Smooth muscle cell (in vitro differentiated cells): ENCODE data around the gene ACAD11. TPM values are rescaled to one million over a fixed set of nuclear protein-coding genes. Genes with fewer than 3 reads are reported as not detected.
A peak's percentile ranks its signal among the peaks of the same experiment; 100 is the strongest.
"Not testable (repeated sequence)": the region's sequence is repeated elsewhere in the genome, so short reads cannot be mapped to it uniquely, and the experiment has no call there.

ENCODE experiments used
- DNase-seq: peaks from one replicate; lab custom pipeline; 2025; ENCODE audit not compliant: unreplicated experiment; lab: John Stamatoyannopoulos, UW
- H2AFZ ChIP-seq: fragments of 200-600 bp; sonication (generic); 2 replicates; pipeline ENCODE4 v1.6.0; 2016; ENCODE audit warnings: antibody characterized with exemption, low read depth, mild to moderate bottlenecking
- H3F3A ChIP-seq: fragments of 200-600 bp; sonication (generic); 2 replicates; pipeline ENCODE4 v1.6.0; 2017; ENCODE audit warnings: antibody characterized with exemption, low read depth
- H3K27ac ChIP-seq: fragments of 200-600 bp; sonication (generic); 2 replicates; pipeline ENCODE4 v1.5.1; 2016; ENCODE audit warnings: low read depth, mild to moderate bottlenecking
- H3K27me3 ChIP-seq: fragments of 200-600 bp; sonication (generic); 2 replicates; pipeline ENCODE4 v1.6.1; 2016; ENCODE audit warnings: low read depth, mild to moderate bottlenecking
- H3K36me3 ChIP-seq: fragments of 200-600 bp; sonication (generic); 2 replicates; pipeline ENCODE4 v1.5.1; 2016; ENCODE audit warnings: low read depth
- H3K4me1 ChIP-seq: fragments of 200-600 bp; sonication (generic); 2 replicates; pipeline ENCODE4 v1.5.1; 2016; ENCODE audit warnings: low read depth
- H3K4me2 ChIP-seq: fragments of 200-600 bp; sonication (generic); 2 replicates; pipeline ENCODE4 v1.6.0; 2016; ENCODE audit warnings: mild to moderate bottlenecking
- H3K4me3 ChIP-seq: fragments of 200-600 bp; sonication (generic); 2 replicates; pipeline ENCODE4 v1.5.1; 2016; ENCODE audit warnings: mild to moderate bottlenecking
- H3K79me2 ChIP-seq: fragments of 200-600 bp; sonication (generic); 2 replicates; pipeline ENCODE4 v1.6.0; 2016; ENCODE audit warnings: low read depth, mild to moderate bottlenecking
- H3K9ac ChIP-seq: fragments of 200-600 bp; sonication (generic); 2 replicates; pipeline ENCODE4 v1.6.0; 2016; ENCODE audit warnings: low read depth
- H3K9me3 ChIP-seq: fragments of 200-600 bp; sonication (generic); replicated peaks from 2 replicates; pipeline ENCODE4 v1.5.1; 2016; ENCODE audit warnings: low read depth
- H4K20me1 ChIP-seq: fragments of 200-600 bp; sonication (generic); 2 replicates; pipeline ENCODE4 v1.6.0; 2016; ENCODE audit warnings: low read depth
- CTCF ChIP-seq: fragments of 200-600 bp; sonication (generic); IDR thresholded peaks from 2 replicates; pipeline ENCODE4 v1.5.1; 2017; ENCODE audit warnings: borderline replicate concordance, mild to moderate bottlenecking, antibody characterized with exemption; ENCODE audit not compliant: insufficient read depth, poor library complexity, severe bottlenecking
- WGBS: methylation state at CpG from one replicate; pipeline ENCODE4 v1.1.7; 2016; ENCODE audit warnings: low lambda C conversion rate; 5-methylcytosine and 5-hydroxymethylcytosine counted together
- polyA plus RNA-seq: library from polyadenylated mRNA; unstranded; fragments of >200 nt; fragmentation: Nextera tagmentation; extraction: Ambion mirVana; gene quantifications from 2 replicates; pipeline ENCODE4 v1.2.1, GENCODE V29; 2016
- total RNA-seq: library from RNA; depleted of rRNA; stranded (reverse); fragments of >200 nt; gene quantifications from 2 replicates; pipeline ENCODE4 v1.2.3, GENCODE V29; 2014

The ACAD11 gene
- total and polyA plus RNA-seq, 2 experiments from 2014 or later: 24.8 to 28.3 TPM

DNA sequence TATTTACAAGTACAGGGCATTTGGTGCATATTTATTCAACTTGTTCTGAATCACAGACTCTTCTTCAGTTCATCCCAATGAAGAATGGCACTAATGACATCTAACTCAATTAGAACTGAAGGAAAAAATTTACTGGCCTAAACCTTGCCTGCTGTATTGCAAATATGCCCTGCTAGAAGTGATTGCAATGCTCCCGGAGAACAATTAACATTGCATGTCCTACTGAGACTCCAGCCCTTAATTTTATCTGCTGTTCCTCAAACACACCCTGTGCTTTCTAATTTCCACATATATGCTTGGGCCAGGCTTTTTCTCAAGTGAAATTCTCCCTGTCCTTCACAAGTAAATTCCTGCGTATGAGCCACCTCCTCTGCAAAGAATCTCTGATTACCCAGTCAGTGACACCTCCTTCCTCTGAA lies 54.2 kb downstream of the ACAD11 start:
- H3K27me3 ChIP-seq: no peaks in the 10 kb centered on the region
- no peak overlapping the region for H3K4me3 ChIP-seq
- H4K20me1 ChIP-seq: no peaks in the 10 kb centered on the region
- no peaks in the 10 kb centered on the region for H3K9me3 ChIP-seq
- H3K9ac ChIP-seq: no peak overlapping the region
- peaks cover 13% of the 10 kb centered on the region for H3F3A ChIP-seq
- H3K79me2 ChIP-seq: no peaks in the 10 kb centered on the region
- no peak for TF ChIP-seq CTCF
- H3K27ac ChIP-seq: peak overlapping the region; percentile 82
- DNase-seq: no peak
- H3K36me3 ChIP-seq: peaks cover 6% of the 10 kb centered on the region
- peaks cover 15% of the 10 kb centered on the region for H3K4me1 ChIP-seq
- peak overlapping the region; percentile 40 for H2AFZ ChIP-seq
- 61% methylated on average over 2 of the region's 2 CpGs for WGBS
- peak overlapping the region; percentile 64 for H3K4me2 ChIP-seq

- not testable (repeated sequence) for H3K9ac ChIP-seq, H2AFZ ChIP-seq, H3F3A ChIP-seq, DNase-seq, H3K4me1 ChIP-seq, H3K36me3 ChIP-seq, H3K79me2 ChIP-seq, H3K9me3 ChIP-seq, H4K20me1 ChIP-seq, H3K27ac ChIP-seq, H3K27me3 ChIP-seq, H3K4me2 ChIP-seq, H3K4me3 ChIP-seq
- WGBS: 100% methylated on average over 1 of the region's 1 CpG
These were observed 59.0 kb downstream of the ACAD11 start for GRCh38 chr3:132600614-132601013.

- H4K20me1 ChIP-seq: no peaks in the 10 kb centered on the region
- DNase-seq: no peak
These were observed 61.4 kb downstream of the ACAD11 start for GRCh38 chr3:132598181-132598580.

GRCh38 chr3:132597660-132598059 lies 61.9 kb downstream of the ACAD11 start:
- no peak for DNase-seq
- Histone ChIP-seq H3K27ac (no peak overlapping the region), H3K4me1 (peaks cover 16% of the 10 kb centered on the region), H3K4me2 (no peak overlapping the region), H3F3A (no peaks in the 10 kb centered on the region), H4K20me1 (no peaks in the 10 kb centered on the region), H2AFZ (no peak overlapping the region), H3K9me3 (no peaks in the 10 kb centered on the region), H3K27me3 (no peaks in the 10 kb centered on the region), H3K36me3 (peaks cover 3% of the 10 kb centered on the region), H3K9ac (no peak overlapping the region), H3K4me3 (no peak overlapping the region), H3K79me2 (no peaks in the 10 kb centered on the region)
- 98% methylated on average over 2 of the region's 2 CpGs for WGBS
- TF ChIP-seq CTCF: no peak

More at GRCh38 chr3:132598181-132598580, 61.4 kb downstream of the ACAD11 start:
- Histone ChIP-seq H3K36me3 (peaks cover 6% of the 10 kb centered on the region), H3K4me1 (peaks cover 16% of the 10 kb centered on the region), H3K27me3 (no peaks in the 10 kb centered on the region), H3K79me2 (no peaks in the 10 kb centered on the region), H2AFZ (no peak overlapping the region), H3K4me2 (no peak overlapping the region), H3K27ac (no peak overlapping the region), H3K9me3 (no peaks in the 10 kb centered on the region), H3K9ac (no peak overlapping the region), H3F3A (no peaks in the 10 kb centered on the region), H3K4me3 (no peak overlapping the region)
- 92% methylated on average over 3 of the region's 3 CpGs for WGBS
- no peak for TF ChIP-seq CTCF
